ENCODE results near the gene DLGAP3.

- no peak for TF ChIP-seq POLR2A (IDR thresholded peaks at IDR 0.05)
- TF ChIP-seq CTCF (IDR thresholded peaks at IDR 0.05) = no peak
These were observed 55.0 kb downstream of the DLGAP3 start for GRCh38 chr1:34874296-34874952.
